ENCODE results near the gene ENC1. TPM values are rescaled to one million over a fixed set of nuclear protein-coding genes. Genes with fewer than 3 reads are reported as not detected.
A peak's percentile ranks its signal among the peaks of the same experiment; 100 is the strongest.

The ENC1 gene
- 38.8 and 53.6 TPM in 2 replicates for total RNA-seq (2021)
- percentile 97 among the genes with signal in this experiment for Bru-seq, nascent RNA
- percentile 99 among the genes with signal in this experiment for BruChase-seq, experiment 1, labeled RNA remaining after a 2-hour chase
- percentile 90 among the genes with signal in this experiment for BruChase-seq, experiment 2, labeled RNA remaining after a 6-hour chase
- long read RNA-seq, partial matches to known transcripts = 0 of 6 reads
- long read RNA-seq, other reads (novel, unspliced or antisense) = 6 of 6 reads

- peaks cover 49% of the 10 kb centered on the region for H3K79me2 ChIP-seq (ENCODE audit: low read depth)
- peak within 1 kb of the TSS; percentile 84 for H3K4me3 ChIP-seq
- H3K27ac ChIP-seq = peak within 1 kb of the TSS; percentile 98
- no TSS peak for BruUV-seq (replicated peaks)
- no peaks in the 10 kb centered on the region for H3K9me3 ChIP-seq (ENCODE audit: insufficient read depth, low read depth)
- peaks cover 72% of the 10 kb centered on the region for H3F3A ChIP-seq (ENCODE audit: insufficient read depth, low read depth)
- ChIA-PET POLR2A (ENCODE audit: unreplicated experiment) (interaction anchor here (0.5 to 1.3 kb wide), 23 partner anchors 8 to 1144 kb away, joined by 3 to 13 read pairs (median 6); no protein-coding TSS in a partner anchor), CTCF (interaction anchor here (0.6 to 1.4 kb wide), 2 partner anchors 47 to 605 kb away, joined by 6 to 8 read pairs; no protein-coding TSS in a partner anchor)
- H2AFZ ChIP-seq = peak within 1 kb of the TSS; percentile 67; the same call in 1 of the 2 replicates
- peak; percentile 80 to 90 for DNase-seq
- H4K20me1 ChIP-seq (ENCODE audit: insufficient read depth) = peaks cover 47% of the 10 kb centered on the region
- peak within 1 kb of the TSS; percentile 98 for H3K4me2 ChIP-seq
- peaks cover 35% of the 10 kb centered on the region for H3K36me3 ChIP-seq (ENCODE audit: low read depth)
- intact Hi-C loops (cut with micrococcal nuclease; ENCODE audit: unreplicated experiment) = loop anchor here (2.0 to 5.0 kb wide), 2 partner anchors 16 to 578 kb away; no protein-coding TSS in a partner anchor
- peaks cover 54% of the 10 kb centered on the region for H3K4me1 ChIP-seq (replicated peaks; ENCODE audit: insufficient read depth)
- H3K27me3 ChIP-seq (ENCODE audit: insufficient read depth, low read depth) = no peaks in the 10 kb centered on the region
- no peaks in the 10 kb centered on the region for H3K9me2 ChIP-seq (ENCODE audit: insufficient read depth)
- TF ChIP-seq CTCF (conservative IDR thresholded peaks at IDR 0.05) (no peak; the same call in 1 of the 2 replicates), EZH2 (IDR thresholded peaks at IDR 0.05; ENCODE audit: low read depth) (no peak)
Measured at GRCh38 chr5:74640450-74640953, at the start of gene ENC1. Gene ENC1 (minus strand): TSS chr5:74640728. CDS start chr5:74636485, 4,243 bp downstream.

GRCh38 chr5:74686962-74687751 lies 46.6 kb upstream of the ENC1 start:
- H3K4me1 ChIP-seq (replicated peaks; ENCODE audit: insufficient read depth) = peaks cover 17% of the 10 kb centered on the region
- peak overlapping the region; percentile 88 for H3K4me2 ChIP-seq
- peaks cover 22% of the 10 kb centered on the region for H3K79me2 ChIP-seq (ENCODE audit: low read depth)
- no peaks in the 10 kb centered on the region for H3K9me2 ChIP-seq (ENCODE audit: insufficient read depth)
- H3F3A ChIP-seq (ENCODE audit: insufficient read depth, low read depth) = peaks cover 2% of the 10 kb centered on the region; the same call in 1 of the 2 replicates
- no peak overlapping the region for H3K4me3 ChIP-seq
- TF ChIP-seq EZH2 (IDR thresholded peaks at IDR 0.05; ENCODE audit: low read depth) (no peak), CTCF (conservative IDR thresholded peaks at IDR 0.05) (no peak)
- intact Hi-C loops (cut with micrococcal nuclease; ENCODE audit: unreplicated experiment) = no loop called here
- DNase-seq = no peak
- no peaks in the 10 kb centered on the region for H3K9me3 ChIP-seq (ENCODE audit: insufficient read depth, low read depth)
- no peaks in the 10 kb centered on the region for H4K20me1 ChIP-seq (ENCODE audit: insufficient read depth)
- no peak overlapping the region for H3K27ac ChIP-seq
- BruUV-seq (replicated peaks) = no TSS peak
- ChIA-PET POLR2A (ENCODE audit: unreplicated experiment) (no interaction called here), CTCF (no interaction called here)
- H3K36me3 ChIP-seq (ENCODE audit: low read depth) = peaks cover 23% of the 10 kb centered on the region; the same call in 1 of the 2 replicates
- no peak overlapping the region for H2AFZ ChIP-seq
- no peaks in the 10 kb centered on the region for H3K27me3 ChIP-seq (ENCODE audit: insufficient read depth, low read depth)

- peak overlapping the region; percentile 88 for H3K4me2 ChIP-seq
- ChIA-PET POLR2A (ENCODE audit: unreplicated experiment) (interaction anchor here (0.5 to 0.8 kb wide), 2 partner anchors 81 to 111 kb away, joined by 3 to 4 read pairs; partner anchors contain the start of genes GFM2 and NSA2), CTCF (interaction anchor here (0.5 to 1.1 kb wide), 2 partner anchors 9 to 784 kb away, joined by 3 read pairs; no protein-coding TSS in a partner anchor)
- intact Hi-C loops (cut with micrococcal nuclease; ENCODE audit: unreplicated experiment) = no loop called here
- peaks cover 16% of the 10 kb centered on the region; the same call in 1 of the 2 replicates for H3K36me3 ChIP-seq (ENCODE audit: low read depth)
- H2AFZ ChIP-seq = peak overlapping the region; percentile 99
- H3K4me1 ChIP-seq (replicated peaks; ENCODE audit: insufficient read depth) = peaks cover 17% of the 10 kb centered on the region
- H4K20me1 ChIP-seq (ENCODE audit: insufficient read depth) = no peaks in the 10 kb centered on the region
- H3K79me2 ChIP-seq (ENCODE audit: low read depth) = peaks cover 22% of the 10 kb centered on the region
- no peaks in the 10 kb centered on the region for H3K9me3 ChIP-seq (ENCODE audit: insufficient read depth, low read depth)
- no peak overlapping the region for H3K27ac ChIP-seq
- H3K27me3 ChIP-seq (ENCODE audit: insufficient read depth, low read depth) = no peaks in the 10 kb centered on the region
- no peaks in the 10 kb centered on the region for H3K9me2 ChIP-seq (ENCODE audit: insufficient read depth)
- TF ChIP-seq EZH2 (IDR thresholded peaks at IDR 0.05; ENCODE audit: low read depth) = no peak
- no peak for TF ChIP-seq CTCF (conservative IDR thresholded peaks at IDR 0.05)
- DNase-seq = no peak
- H3F3A ChIP-seq (ENCODE audit: insufficient read depth, low read depth) = peaks cover 2% of the 10 kb centered on the region; the same call in 1 of the 2 replicates
- BruUV-seq (replicated peaks) = TSS peak; percentile 37
- H3K4me3 ChIP-seq = peak overlapping the region; percentile 78
Measured at GRCh38 chr5:74685979-74686631, 45.6 kb upstream of the ENC1 start.

Data from PC-9 (cell line).